ENCODE results near the gene ADAMTS13. TPM values are rescaled to one million over a fixed set of nuclear protein-coding genes. Genes with fewer than 3 reads are reported as not detected.

The ADAMTS13 gene
- total RNA-seq, 1 donor from 2014 or later: 2.0 TPM

- Histone ChIP-seq H3K27me3 (ENCODE audit: control insufficient read depth, insufficient read depth, low read length) (no peaks in the 10 kb centered on the region), H3K36me3 (ENCODE audit: control insufficient read depth, insufficient read depth, low read length) (no peaks in the 10 kb centered on the region), H3K4me3 (ENCODE audit: low read depth, low read length) (peak within 1 kb of the TSS; percentile 68)
- DNase-seq (ENCODE audit: low read depth): peak; percentile 41
- no peak for TF ChIP-seq CTCF (IDR thresholded peaks at IDR 0.05; ENCODE audit: insufficient read depth, low read length, poor library complexity, severe bottlenecking)
Measured at GRCh38 chr9:133417541-133418461, 4.4 kb upstream of the ADAMTS13 start, which contains the start of gene REXO4. Gene REXO4, minus strand, starts transcription at chr9:133418010. Its CDS starts 166 bp downstream, at chr9:133417844.

- no peak for DNase-seq (ENCODE audit: low read depth)
- no peak for TF ChIP-seq CTCF (IDR thresholded peaks at IDR 0.05; ENCODE audit: insufficient read depth, low read length, poor library complexity, severe bottlenecking)
Measured at GRCh38 chr9:133419005-133419404, 3.2 kb upstream of the ADAMTS13 start.

GRCh38 chr9:133420392-133420827 is 1.8 kb upstream of the ADAMTS13 start:
- TF ChIP-seq CTCF (IDR thresholded peaks at IDR 0.05; ENCODE audit: insufficient read depth, low read length, poor library complexity, severe bottlenecking): no peak
- Histone ChIP-seq H3K27me3 (ENCODE audit: control insufficient read depth, insufficient read depth, low read length) (peaks cover 9% of the 10 kb centered on the region), H3K4me3 (ENCODE audit: low read depth, low read length) (no peak overlapping the region), H3K36me3 (ENCODE audit: control insufficient read depth, insufficient read depth, low read length) (no peaks in the 10 kb centered on the region)
- no peak for DNase-seq (ENCODE audit: low read depth)

More at GRCh38 chr9:133419005-133419404, 3.2 kb upstream of the ADAMTS13 start:
- H3K27me3 ChIP-seq (ENCODE audit: control insufficient read depth, insufficient read depth, low read length): no peaks in the 10 kb centered on the region
- no peaks in the 10 kb centered on the region for H3K36me3 ChIP-seq (ENCODE audit: control insufficient read depth, insufficient read depth, low read length)
- H3K4me3 ChIP-seq (ENCODE audit: low read depth, low read length): no peak overlapping the region

- H3K27me3 ChIP-seq (ENCODE audit: control insufficient read depth, insufficient read depth, low read length): peaks cover 23% of the 10 kb centered on the region
- no peak overlapping the region for H3K4me3 ChIP-seq (ENCODE audit: low read depth, low read length)
- no peak for TF ChIP-seq CTCF (IDR thresholded peaks at IDR 0.05; ENCODE audit: insufficient read depth, low read length, poor library complexity, severe bottlenecking)
- no peaks in the 10 kb centered on the region for H3K36me3 ChIP-seq (ENCODE audit: control insufficient read depth, insufficient read depth, low read length)
- DNase-seq (ENCODE audit: low read depth): no peak
Measured at GRCh38 chr9:133423216-133423615, 1.0 kb downstream of the ADAMTS13 start.

- H3K27me3 ChIP-seq (ENCODE audit: control insufficient read depth, insufficient read depth, low read length): peaks cover 25% of the 10 kb centered on the region
- H3K4me3 ChIP-seq (ENCODE audit: low read depth, low read length): no peak overlapping the region
- TF ChIP-seq CTCF (IDR thresholded peaks at IDR 0.05; ENCODE audit: insufficient read depth, low read length, poor library complexity, severe bottlenecking): no peak
- no peak for DNase-seq (ENCODE audit: low read depth)
- no peaks in the 10 kb centered on the region for H3K36me3 ChIP-seq (ENCODE audit: control insufficient read depth, insufficient read depth, low read length)
Measured at GRCh38 chr9:133424187-133424586, 2.0 kb downstream of the ADAMTS13 start.
